Astrocyte of the spinal cord (primary cell): ENCODE results near the gene XRCC1.
A peak's percentile ranks its signal among the peaks of the same experiment; 100 is the strongest.
"Not testable (repeated sequence)": the region's sequence is repeated elsewhere in the genome, so short reads cannot be mapped to it uniquely, and the experiment has no call there.

Source experiments
- DNase-seq: peaks from one replicate; pipeline ENCODE4 v3.0.0; 2011; ENCODE audit warnings: low read depth, low spot score
- H3K4me3 ChIP-seq: 2 replicates; pipeline ENCODE4 v1.5.1; 2011; ENCODE audit warnings: low read depth, mild to moderate bottlenecking, low read length, moderate library complexity
- in situ Hi-C: cut with HindIII; loops from 2 replicates; pipeline ENCODE4 v1.10.0; 2017; ENCODE audit warnings: low sequenced_read_pairs
- TF ChIP-seq, protein P1 (sequence below): IDR thresholded peaks from 2 replicates; pipeline ENCODE4 v1.5.1; 2012; ENCODE audit warnings: low read depth, mild to moderate bottlenecking, low read length, inconsistent platforms

XRCC1 gene

DNA sequence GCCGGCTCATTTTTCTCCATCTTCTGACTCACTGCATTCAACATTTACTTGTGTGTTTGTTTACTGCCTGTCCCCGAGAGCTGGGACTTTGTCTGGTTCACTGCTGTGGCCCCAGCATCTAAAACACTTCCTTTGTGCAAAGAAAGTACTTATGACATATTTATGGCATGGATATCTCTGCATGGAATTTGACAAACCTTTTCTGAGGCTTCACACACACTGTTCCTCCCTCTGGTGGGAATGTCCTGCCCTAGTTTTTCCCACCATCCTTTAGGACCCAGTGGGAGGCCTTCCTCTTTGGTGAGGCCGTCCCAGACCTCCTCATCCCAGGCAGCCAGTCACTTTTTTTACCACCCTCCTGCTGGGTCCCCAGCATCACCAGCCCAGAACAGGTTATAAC is 35.2 kb upstream of the XRCC1 start:
- TF ChIP-seq, protein P1, sequence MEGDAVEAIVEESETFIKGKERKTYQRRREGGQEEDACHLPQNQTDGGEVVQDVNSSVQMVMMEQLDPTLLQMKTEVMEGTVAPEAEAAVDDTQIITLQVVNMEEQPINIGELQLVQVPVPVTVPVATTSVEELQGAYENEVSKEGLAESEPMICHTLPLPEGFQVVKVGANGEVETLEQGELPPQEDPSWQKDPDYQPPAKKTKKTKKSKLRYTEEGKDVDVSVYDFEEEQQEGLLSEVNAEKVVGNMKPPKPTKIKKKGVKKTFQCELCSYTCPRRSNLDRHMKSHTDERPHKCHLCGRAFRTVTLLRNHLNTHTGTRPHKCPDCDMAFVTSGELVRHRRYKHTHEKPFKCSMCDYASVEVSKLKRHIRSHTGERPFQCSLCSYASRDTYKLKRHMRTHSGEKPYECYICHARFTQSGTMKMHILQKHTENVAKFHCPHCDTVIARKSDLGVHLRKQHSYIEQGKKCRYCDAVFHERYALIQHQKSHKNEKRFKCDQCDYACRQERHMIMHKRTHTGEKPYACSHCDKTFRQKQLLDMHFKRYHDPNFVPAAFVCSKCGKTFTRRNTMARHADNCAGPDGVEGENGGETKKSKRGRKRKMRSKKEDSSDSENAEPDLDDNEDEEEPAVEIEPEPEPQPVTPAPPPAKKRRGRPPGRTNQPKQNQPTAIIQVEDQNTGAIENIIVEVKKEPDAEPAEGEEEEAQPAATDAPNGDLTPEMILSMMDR: no peak
- no peak overlapping the region for H3K4me3 ChIP-seq
- in situ Hi-C loops: no loop called here
- peak; percentile 76 for DNase-seq

DNA sequence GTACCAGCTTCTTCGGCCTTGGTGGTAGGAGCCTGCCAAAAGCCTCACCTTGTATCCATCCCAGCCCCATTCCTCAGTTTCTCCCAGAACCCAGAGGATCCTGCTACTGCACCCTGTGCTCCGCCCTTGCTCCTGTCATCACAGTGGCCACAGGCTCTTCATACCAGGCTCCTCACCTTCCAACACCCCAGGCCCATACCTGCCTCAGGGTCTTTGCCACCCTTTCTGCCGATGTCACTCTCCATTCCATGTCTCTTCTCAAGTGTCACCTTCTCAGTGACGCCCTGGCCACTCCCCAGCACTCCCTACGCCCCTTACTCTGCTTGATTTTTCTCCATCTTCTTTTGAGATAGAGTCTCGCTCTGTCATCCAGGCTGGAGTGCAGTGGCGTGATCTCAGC is 34.5 kb upstream of the XRCC1 start:
- DNase-seq: no peak
- in situ Hi-C loops: no loop called here
- TF ChIP-seq, protein P1: no peak
- H3K4me3 ChIP-seq: no peak overlapping the region

DNA sequence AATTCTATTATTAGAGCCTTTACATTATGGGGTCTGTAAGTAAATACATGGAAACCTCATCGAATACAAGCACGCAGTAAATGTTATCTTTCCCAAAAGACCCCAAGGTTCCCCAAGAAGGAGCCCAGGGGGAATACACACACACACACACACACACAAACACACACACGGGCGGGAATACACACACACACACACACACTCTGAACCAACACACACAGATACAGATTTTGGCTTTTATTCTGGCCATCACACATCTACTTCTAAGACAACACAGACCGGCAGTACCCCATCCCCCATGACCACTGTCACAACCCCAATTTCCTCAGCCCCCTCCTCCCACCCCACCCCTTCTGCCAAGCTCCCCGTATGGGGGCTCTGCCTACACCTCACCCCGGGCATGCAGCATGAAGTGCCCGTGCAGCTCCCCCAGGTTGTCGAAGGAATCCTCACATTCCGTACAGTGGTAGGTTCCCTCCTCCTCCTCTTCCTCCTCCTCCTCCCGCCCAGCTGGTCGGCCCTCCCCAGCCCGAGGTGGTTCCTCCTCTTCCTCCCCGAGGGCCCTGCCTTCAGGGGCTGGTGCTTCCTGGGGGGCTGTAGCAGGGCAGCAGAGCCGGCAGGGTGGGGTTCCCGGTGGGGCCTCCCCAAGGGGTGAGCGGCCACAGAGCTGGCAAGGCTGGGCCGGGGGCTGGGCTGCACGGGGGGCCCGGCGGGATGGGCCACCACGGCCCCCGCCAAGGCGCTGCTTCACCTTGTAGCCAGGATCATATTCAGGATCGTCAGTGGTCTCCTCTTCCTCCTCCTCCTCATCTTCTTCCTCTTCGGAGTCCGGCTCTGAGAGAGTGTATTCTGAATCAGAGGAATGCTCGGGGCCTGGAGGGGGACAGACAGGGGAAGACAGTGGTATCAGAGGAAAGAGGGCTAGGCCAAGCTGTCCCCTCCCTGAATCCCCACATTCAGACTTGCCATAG is 32.2 kb upstream of the XRCC1 start:
- TF ChIP-seq, protein P1: no peak
- no peak overlapping the region for H3K4me3 ChIP-seq
- in situ Hi-C loops: no loop called here
- no peak for DNase-seq

DNA sequence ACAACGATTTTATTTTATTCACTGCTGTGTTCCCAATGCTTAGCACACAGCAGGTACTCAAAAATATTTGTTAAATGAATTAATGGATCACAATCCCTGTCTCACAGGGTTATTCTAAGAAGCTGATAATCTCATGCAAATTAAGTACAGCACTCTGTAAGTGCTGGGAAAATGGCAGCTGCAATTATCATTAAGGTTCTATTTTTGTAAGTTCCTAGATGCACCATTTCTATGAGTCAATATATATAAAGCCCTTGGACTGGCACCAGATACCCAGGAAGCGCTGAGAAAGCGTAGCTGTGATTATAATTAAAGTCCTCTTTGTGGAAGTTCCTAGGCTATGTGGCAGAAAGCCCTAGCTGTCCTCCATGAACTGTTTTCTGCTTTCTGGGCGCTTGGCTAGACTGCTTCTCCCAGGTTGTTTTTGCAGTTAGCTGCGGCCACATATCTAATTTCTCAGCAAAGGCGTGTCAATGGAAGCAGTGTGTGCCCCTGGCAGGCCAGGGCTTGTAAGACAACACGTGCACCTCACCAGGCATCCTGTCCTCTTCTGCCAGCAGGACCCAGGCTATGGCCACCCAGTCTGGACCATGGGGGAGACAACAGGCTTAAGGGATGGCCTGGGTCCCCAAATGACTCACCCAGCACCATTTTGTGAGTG is 31.4 kb upstream of the XRCC1 start:
- TF ChIP-seq, protein P1: no peak

DNA sequence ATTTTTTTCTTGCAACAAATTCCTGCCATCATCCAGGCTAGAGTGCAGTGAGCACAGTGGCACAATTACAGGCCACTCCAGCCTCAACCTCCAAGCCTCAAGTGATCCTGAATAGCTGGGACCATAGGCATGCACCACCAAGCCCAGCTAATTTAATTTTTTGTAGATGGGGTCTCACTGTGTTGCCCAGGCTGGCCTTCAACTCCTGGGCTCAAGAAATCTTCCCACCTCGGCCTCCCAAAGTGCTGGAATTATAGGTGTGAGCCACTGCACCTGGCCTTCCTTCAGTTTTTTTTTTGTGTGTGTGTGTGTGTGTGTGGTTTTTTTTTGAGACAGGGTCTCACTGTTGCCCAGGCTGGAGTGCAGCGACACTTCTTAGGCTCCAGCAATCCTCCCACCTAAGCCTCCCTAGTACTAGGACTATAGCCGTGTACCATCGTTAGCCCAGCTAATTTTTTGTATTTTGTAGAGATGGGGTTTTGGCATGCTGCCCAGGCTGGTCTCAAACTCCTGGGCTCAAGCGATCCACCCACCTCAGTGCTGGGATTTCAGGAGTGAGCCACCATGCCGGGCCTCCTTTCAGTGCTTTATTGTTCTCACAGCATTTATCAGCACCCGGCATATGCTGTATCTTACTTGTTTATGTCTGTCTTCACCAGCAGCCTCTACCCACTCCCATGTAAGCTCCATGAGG is 30.7 kb upstream of the XRCC1 start:
- in situ Hi-C loops: no loop called here
- DNase-seq: no peak

More for the DNA sequence above, 31.4 kb upstream of the XRCC1 start:
- no peak for DNase-seq
- H3K4me3 ChIP-seq: no peak overlapping the region
- in situ Hi-C loops: no loop called here

DNA sequence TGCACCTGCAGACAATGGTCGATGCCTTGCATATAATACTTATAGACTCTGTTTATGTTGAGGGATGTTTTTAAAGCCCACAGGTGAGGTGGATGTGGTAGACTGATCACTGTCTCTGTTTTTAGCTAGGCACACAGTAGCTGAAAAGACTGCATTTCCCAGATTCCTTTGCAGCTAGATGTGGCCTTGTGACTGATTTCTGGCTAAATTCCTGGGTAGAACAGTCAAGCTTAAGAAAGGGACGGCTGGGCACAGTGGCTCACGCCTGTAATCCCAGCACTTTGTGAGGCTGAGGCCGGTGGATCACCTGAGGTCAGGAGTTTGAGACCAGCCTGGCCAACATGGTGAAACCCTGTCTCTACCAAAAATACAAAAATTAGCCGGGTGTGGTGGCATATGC is 25.0 kb upstream of the XRCC1 start:
- in situ Hi-C loops, DNase-seq, H3K4me3 ChIP-seq: not testable (repeated sequence)

More for the DNA sequence above, 30.7 kb upstream of the XRCC1 start:
- no peak overlapping the region for H3K4me3 ChIP-seq
- TF ChIP-seq, protein P1: no peak
